ENCODE measurements around the gene GALNT11.

Gene GALNT11

DNA sequence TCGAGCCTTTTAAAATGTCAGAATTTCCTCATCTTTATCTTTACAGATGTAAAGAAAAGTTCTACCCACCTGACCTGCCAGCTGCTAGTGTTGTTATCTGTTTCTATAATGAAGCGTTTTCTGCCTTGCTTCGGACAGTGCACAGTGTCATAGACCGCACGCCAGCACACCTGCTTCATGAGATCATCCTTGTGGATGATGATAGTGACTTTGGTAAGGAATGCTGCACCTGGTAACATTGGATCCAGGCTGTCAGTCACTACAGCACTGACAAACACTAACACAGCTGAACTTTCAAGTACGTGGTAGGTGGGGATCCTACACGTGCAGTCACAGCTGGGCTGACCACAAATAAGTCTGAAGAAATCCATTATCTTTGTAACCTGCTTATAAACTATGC, 77.6 kb downstream of the GALNT11 start:
- TF ChIP-seq, protein P1, sequence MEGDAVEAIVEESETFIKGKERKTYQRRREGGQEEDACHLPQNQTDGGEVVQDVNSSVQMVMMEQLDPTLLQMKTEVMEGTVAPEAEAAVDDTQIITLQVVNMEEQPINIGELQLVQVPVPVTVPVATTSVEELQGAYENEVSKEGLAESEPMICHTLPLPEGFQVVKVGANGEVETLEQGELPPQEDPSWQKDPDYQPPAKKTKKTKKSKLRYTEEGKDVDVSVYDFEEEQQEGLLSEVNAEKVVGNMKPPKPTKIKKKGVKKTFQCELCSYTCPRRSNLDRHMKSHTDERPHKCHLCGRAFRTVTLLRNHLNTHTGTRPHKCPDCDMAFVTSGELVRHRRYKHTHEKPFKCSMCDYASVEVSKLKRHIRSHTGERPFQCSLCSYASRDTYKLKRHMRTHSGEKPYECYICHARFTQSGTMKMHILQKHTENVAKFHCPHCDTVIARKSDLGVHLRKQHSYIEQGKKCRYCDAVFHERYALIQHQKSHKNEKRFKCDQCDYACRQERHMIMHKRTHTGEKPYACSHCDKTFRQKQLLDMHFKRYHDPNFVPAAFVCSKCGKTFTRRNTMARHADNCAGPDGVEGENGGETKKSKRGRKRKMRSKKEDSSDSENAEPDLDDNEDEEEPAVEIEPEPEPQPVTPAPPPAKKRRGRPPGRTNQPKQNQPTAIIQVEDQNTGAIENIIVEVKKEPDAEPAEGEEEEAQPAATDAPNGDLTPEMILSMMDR (IDR thresholded peaks at IDR 0.05) = no peak

DNA sequence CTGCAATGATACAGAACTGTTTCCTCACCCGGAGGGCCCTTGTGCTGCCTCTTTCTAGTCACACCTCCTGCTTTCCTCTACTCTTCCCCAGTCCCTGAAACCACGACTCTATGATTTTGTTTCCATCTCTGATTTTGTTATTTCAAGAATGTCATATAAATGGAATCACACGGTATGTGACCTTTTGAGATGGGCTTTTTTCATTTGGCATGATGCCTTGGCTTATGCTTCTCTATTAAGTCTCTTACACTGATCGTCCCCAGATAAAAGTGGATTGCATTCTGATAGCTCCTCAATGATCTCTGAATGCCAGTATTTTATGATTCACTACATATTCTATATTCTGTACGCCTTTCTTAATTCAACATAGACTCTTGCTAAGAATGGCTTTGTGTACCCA, 78.2 kb downstream of the GALNT11 start:
- TF ChIP-seq, protein P1 (IDR thresholded peaks at IDR 0.05) = no peak

DNA sequence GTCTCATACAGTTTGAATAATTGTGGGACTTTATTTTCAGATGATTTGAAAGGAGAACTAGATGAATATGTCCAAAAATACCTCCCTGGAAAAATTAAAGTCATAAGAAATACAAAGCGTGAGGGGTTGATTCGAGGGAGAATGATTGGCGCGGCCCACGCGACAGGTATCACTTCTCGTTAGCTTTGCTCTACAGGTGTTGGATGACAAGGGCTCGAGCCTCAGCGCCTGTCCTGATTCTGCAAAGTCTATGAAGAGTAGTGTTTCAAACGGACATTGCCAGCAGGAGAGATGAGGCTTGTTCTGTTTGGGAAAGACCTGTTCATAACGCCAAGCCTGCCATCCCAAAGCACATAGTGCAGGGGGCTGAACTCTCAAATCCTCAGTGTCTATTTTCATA, 79.7 kb downstream of the GALNT11 start:
- TF ChIP-seq, protein P1 (IDR thresholded peaks at IDR 0.05) = no peak

DNA sequence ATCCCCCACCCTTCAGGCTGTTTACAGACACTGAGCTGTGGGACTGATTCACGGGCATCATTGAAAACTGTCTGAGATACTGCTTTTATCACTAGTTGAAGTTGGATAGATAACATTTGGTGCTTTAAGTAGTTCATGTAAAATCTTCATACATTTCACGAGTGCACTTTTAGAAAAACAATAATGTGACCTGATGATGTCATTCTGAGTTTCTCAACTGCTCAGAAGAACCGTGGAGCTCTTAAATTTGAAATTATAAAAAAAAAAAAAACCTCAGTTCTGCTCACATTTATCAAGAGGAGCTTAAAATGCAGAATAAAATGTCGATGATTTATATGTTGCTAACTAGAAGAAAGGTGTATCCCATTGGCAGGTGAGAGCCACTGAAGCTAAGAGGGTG, 81.5 kb downstream of the GALNT11 start:
- TF ChIP-seq, protein P1 (IDR thresholded peaks at IDR 0.05) = no peak

DNA sequence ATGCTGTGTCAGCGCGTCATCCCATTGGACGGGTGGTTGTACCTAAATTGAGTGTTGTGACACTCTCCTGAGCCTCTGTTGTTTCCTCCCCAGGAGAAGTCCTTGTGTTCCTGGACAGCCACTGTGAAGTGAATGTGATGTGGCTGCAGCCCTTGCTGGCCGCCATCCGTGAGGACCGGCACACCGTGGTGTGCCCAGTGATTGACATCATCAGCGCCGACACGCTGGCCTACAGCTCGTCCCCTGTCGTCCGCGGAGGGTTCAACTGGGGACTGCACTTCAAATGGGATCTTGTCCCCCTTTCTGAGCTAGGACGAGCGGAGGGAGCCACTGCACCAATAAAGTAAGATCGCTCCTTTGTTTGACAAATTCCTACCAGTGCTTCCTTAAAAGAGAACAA, 82.5 kb downstream of the GALNT11 start:
- TF ChIP-seq, protein P1 (IDR thresholded peaks at IDR 0.05) = no peak

DNA sequence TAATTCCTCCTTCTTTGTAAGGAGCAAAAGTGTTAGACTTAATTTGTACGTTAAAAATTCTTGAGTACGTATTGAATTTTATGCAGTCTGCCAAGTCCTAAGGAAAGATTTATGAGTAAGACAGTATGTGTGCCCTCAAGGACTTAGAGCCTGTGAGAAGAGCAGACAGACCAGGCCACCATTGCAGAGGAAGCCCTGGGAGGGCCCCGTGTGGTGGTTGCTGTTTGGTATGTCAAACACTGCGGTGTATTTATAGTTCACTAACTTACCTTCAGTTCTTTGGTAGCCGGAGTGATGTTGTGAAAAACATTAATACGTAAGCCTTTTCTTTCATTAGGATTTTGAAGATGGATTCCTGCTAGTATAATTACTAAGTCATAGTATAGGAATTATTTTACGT, 82.9 kb downstream of the GALNT11 start:
- TF ChIP-seq, protein P1 (IDR thresholded peaks at IDR 0.05) = no peak

DNA sequence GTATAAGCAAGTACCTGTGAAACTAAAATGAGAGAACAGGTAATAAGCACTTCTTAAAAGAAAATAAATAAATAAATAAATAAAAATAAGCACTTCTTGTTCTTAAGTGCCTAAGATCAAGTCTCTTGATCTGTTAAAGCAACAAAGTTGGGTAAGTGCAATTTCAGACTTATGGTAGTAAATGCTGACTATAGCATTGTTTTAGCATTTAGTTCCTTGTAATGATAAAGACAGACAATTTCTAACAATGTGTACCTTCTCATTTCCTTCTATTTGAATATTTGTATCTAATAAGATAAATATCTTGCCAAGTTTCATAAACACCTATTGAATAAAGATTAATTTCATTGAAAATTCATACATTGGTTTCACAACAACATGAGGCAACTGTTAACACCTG, 87.4 kb downstream of the GALNT11 start:
- TF ChIP-seq, protein P1 (IDR thresholded peaks at IDR 0.05) = no peak

DNA sequence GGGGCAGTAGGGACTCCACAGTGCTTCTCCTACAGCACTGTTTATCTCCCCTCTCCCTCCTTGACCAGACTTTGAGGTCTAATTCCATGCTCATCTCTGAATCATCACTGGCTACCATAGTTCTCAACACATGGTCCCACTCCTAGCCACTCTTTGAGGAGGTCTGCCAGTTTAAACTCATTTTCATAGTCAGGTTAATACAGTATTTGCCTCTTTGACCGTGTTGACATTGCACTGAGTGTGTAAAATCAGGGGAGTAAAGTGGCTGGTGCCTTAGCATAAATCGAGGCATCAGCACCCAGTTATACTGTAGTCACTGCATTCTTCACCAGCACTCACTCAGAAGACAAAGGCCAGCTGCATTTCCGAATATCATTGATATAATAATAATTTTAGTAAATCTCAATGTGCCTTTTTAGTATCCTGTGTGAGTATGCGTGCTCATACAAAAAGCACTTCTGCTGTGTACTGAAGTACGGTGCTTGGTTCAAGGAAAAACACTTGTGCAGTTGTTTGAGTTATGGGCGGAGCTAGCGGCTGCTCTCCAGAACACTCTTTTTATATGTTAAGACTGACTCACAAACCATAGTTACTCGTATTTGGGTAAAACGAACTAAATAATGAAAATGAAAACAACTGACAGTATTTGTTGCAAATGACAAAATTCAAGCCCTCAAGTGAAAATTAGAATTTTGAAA, 89.7 kb downstream of the GALNT11 start:
- TF ChIP-seq, protein P1 (IDR thresholded peaks at IDR 0.05) = no peak

Measured in LNCAP (cell line).